UCSD-AML1 (cell line): ENCODE measurements around the gene PROK1.
"Not testable (repeated sequence)": the region's sequence is repeated elsewhere in the genome, so short reads cannot be mapped to it uniquely, and the experiment has no call there.

ENCODE experiments used
- DNase-seq: peaks from one replicate; lab custom pipeline; 2025; ENCODE audit not compliant: unreplicated experiment; lab: John Stamatoyannopoulos, UW

PROK1 gene

GRCh38 chr1:110433213-110433612 lies 17.7 kb upstream of the PROK1 start:
- DNase-seq = no peak

- DNase-seq = peak; percentile 44
Observed at GRCh38 chr1:110433803-110434202, 17.1 kb upstream of the PROK1 start.

GRCh38 chr1:110434946-110435345 lies 16.0 kb upstream of the PROK1 start:
- DNase-seq = no peak

- no peak for DNase-seq
Observed at GRCh38 chr1:110436635-110437034, 14.3 kb upstream of the PROK1 start.

GRCh38 chr1:110437645-110438299 lies 13.2 kb upstream of the PROK1 start:
- not testable (repeated sequence) for DNase-seq

GRCh38 chr1:110438893-110439292 lies 12.1 kb upstream of the PROK1 start:
- no peak for DNase-seq

- not testable (repeated sequence) for DNase-seq
Observed at GRCh38 chr1:110439873-110440272, 11.1 kb upstream of the PROK1 start.

- DNase-seq = no peak
Observed at GRCh38 chr1:110440877-110441276, 10.1 kb upstream of the PROK1 start.

- DNase-seq = no peak
Observed at GRCh38 chr1:110441888-110442287, 9.1 kb upstream of the PROK1 start.

GRCh38 chr1:110443451-110443850 lies 7.5 kb upstream of the PROK1 start:
- DNase-seq = no peak

- DNase-seq = no peak
Observed at GRCh38 chr1:110444561-110444960, 6.4 kb upstream of the PROK1 start.

GRCh38 chr1:110449661-110450651 lies 993 bp upstream of the PROK1 start:
- DNase-seq = no peak

GRCh38 chr1:110452330-110452729 lies 1.4 kb downstream of the PROK1 start:
- DNase-seq = no peak

- DNase-seq = no peak
Observed at GRCh38 chr1:110453829-110454228, 2.9 kb downstream of the PROK1 start.

- no peak for DNase-seq
Observed at GRCh38 chr1:110454328-110454727, 3.4 kb downstream of the PROK1 start.

- DNase-seq = no peak
Observed at GRCh38 chr1:110455151-110455550, 4.2 kb downstream of the PROK1 start.

GRCh38 chr1:110457206-110457605 lies 6.3 kb downstream of the PROK1 start:
- DNase-seq = no peak

- DNase-seq = peak; percentile 72
Observed at GRCh38 chr1:110460253-110461220, 9.6 kb downstream of the PROK1 start.

- DNase-seq = no peak
Observed at GRCh38 chr1:110462093-110462492, 11.1 kb downstream of the PROK1 start.

- no peak for DNase-seq
Observed at GRCh38 chr1:110462964-110463363, 12.0 kb downstream of the PROK1 start.

GRCh38 chr1:110463725-110464124 lies 12.8 kb downstream of the PROK1 start:
- DNase-seq = no peak
